ENCODE results near the gene BRD4.
A peak's percentile ranks its signal among the peaks of the same experiment; 100 is the strongest.

BRD4 gene

DNA sequence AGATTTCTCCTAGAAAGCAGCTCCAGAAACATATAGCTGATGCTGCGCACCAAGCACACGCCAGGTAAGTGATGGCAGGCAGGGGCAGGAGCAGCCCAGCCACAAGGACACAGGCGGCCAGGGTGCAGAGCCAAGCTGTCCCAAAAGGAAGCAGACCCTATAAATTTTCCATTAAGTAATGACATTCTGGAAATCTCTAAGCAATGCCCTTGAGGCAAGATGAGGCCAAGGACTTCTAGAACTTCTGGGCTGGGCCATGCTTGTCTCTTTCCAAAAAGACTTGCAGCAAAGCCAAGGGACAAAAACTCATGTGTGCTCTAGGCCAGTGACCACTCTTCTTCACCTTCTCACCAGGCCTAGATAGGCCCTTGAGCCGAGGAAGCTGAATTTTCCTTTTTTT lies 57.9 kb downstream of the BRD4 start:
- Histone ChIP-seq H3K4me1 (ENCODE audit: control insufficient read depth in 5 of 5, insufficient read depth in 5 of 5, low read length in 5 of 5) (peaks cover 8 to 68% (median 65%) of the 10 kb centered on the region in 5 donors), H3K27ac (ENCODE audit: low read depth, low read length) (peak overlapping the region; percentile 9), H3K9me3 (ENCODE audit: control insufficient read depth in 5 of 5, low read length in 5 of 5) (no peaks in the 10 kb centered on the region), H3K4me3 (ENCODE audit: low read depth in 1 of 5, low read length in 5 of 5) (no peak overlapping the region), H3K27me3 (ENCODE audit: control insufficient read depth in 5 of 5, insufficient read depth in 4 of 5, low read length in 5 of 5) (no peaks in the 10 kb centered on the region), H3K36me3 (ENCODE audit: control insufficient read depth in 5 of 5, insufficient read depth in 5 of 5, low read length in 5 of 5) (peaks cover 0 to 34% (median 32%) of the 10 kb centered on the region in 5 donors), H3K9ac (ENCODE audit: low read length in 5 of 5) (peak overlapping the region in 1 of 5 donors; percentile 33)

DNA sequence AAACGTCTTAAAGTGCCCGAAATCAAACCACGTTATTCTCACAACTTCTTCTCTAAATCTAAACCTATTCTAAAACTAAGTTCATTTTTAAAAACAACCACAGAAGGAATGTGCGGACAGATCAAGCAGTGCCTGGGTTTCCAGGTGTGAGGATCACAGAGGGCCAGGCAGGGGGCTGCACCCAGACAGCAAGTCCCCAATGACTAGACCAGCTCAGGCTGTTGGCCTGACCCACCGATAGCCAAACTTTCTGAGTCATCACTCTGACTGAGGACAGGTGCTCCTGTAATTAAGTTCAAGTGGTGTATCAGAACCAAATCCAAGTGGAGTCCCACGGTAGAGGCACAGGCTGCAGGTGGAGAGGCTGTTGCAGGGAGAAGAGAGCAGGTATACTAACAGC lies 62.5 kb downstream of the BRD4 start:
- Histone ChIP-seq H3K27me3 (ENCODE audit: control insufficient read depth in 5 of 5, insufficient read depth in 4 of 5, low read length in 5 of 5) (no peaks in the 10 kb centered on the region), H3K4me1 (ENCODE audit: control insufficient read depth in 5 of 5, insufficient read depth in 5 of 5, low read length in 5 of 5) (peaks cover 16 to 45% (median 44%) of the 10 kb centered on the region in 5 donors), H3K36me3 (ENCODE audit: control insufficient read depth in 5 of 5, insufficient read depth in 5 of 5, low read length in 5 of 5) (peaks cover 0 to 72% (median 59%) of the 10 kb centered on the region in 5 donors), H3K4me3 (ENCODE audit: low read depth in 1 of 5, low read length in 5 of 5) (no peak overlapping the region), H3K9ac (ENCODE audit: low read length in 5 of 5) (no peak overlapping the region), H3K9me3 (ENCODE audit: control insufficient read depth in 5 of 5, low read length in 5 of 5) (no peaks in the 10 kb centered on the region), H3K27ac (ENCODE audit: low read depth, low read length) (no peak overlapping the region)

DNA sequence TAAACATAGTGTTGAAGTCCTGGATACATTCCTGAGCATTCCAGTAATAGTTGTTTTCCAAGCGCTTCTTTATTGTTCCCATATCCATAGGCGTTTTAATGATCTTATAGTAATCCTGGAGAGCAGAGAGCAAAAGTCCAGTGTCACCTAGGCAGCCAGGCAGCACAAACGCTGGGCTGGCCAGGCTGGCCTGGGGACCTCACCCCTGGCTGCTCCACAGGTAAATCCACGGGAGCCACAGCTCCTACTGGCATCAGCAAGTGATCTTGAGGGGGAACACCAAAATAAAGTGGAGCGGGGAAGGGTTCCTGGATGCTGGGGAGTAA lies 63.4 kb downstream of the BRD4 start:
- Histone ChIP-seq H3K9me3 (ENCODE audit: control insufficient read depth in 5 of 5, low read length in 5 of 5) (no peaks in the 10 kb centered on the region), H3K4me1 (ENCODE audit: control insufficient read depth in 5 of 5, insufficient read depth in 5 of 5, low read length in 5 of 5) (peaks cover 12 to 42% (median 42%) of the 10 kb centered on the region in 5 donors), H3K27ac (ENCODE audit: low read depth, low read length) (no peak overlapping the region), H3K27me3 (ENCODE audit: control insufficient read depth in 5 of 5, insufficient read depth in 4 of 5, low read length in 5 of 5) (no peaks in the 10 kb centered on the region), H3K4me3 (ENCODE audit: low read depth in 1 of 5, low read length in 5 of 5) (no peak overlapping the region), H3K36me3 (ENCODE audit: control insufficient read depth in 5 of 5, insufficient read depth in 5 of 5, low read length in 5 of 5) (peaks cover 0 to 81% (median 68%) of the 10 kb centered on the region in 5 donors), H3K9ac (ENCODE audit: low read length in 5 of 5) (no peak overlapping the region)

DNA sequence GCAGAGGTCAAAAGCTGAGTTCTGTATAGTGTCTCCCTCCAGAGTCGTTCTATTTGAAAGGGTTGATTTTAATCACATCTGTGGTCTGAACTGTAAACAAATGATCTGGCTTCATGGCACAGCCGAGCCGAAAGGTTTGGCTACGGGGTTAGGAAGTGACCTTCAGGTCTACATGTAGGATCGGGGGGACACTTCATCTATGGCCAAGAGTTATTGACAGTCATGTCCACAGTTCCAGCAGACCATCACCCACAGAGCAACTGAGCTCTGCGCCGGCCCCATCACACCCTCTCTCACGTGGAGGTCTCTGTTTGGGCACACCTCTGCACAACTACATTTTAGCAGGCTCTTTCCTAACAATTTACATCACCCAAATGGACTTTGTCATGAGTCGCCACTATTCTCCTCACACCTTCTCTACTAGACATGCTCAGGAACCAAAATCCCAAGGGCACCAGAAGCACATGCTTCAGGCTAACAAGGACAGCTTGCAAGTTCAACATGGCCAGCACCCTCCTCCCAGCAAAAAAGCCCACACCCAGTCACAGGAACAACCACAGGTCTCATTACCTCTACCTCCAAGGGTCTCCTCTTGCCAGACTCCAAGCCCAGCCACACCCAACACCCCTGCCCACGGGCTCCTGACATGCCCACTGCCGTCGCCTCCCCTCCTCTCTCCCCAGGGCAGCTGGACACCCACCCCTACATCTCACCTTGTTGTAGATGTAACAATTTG lies 64.0 kb downstream of the BRD4 start:
- no peaks in the 10 kb centered on the region for H3K9me3 ChIP-seq (ENCODE audit: control insufficient read depth in 5 of 5, low read length in 5 of 5)
- no peaks in the 10 kb centered on the region for H3K27me3 ChIP-seq (ENCODE audit: control insufficient read depth in 5 of 5, insufficient read depth in 4 of 5, low read length in 5 of 5)
- no peak overlapping the region for H3K4me3 ChIP-seq (ENCODE audit: low read depth in 1 of 5, low read length in 5 of 5)
- no peak overlapping the region for H3K27ac ChIP-seq (ENCODE audit: low read depth, low read length)
- H3K4me1 ChIP-seq (ENCODE audit: control insufficient read depth in 5 of 5, insufficient read depth in 5 of 5, low read length in 5 of 5) = peaks cover 11 to 37% (median 36%) of the 10 kb centered on the region in 5 donors
- H3K9ac ChIP-seq (ENCODE audit: low read length in 5 of 5) = no peak overlapping the region
- peaks cover 0 to 86% (median 74%) of the 10 kb centered on the region in 5 donors for H3K36me3 ChIP-seq (ENCODE audit: control insufficient read depth in 5 of 5, insufficient read depth in 5 of 5, low read length in 5 of 5)

DNA sequence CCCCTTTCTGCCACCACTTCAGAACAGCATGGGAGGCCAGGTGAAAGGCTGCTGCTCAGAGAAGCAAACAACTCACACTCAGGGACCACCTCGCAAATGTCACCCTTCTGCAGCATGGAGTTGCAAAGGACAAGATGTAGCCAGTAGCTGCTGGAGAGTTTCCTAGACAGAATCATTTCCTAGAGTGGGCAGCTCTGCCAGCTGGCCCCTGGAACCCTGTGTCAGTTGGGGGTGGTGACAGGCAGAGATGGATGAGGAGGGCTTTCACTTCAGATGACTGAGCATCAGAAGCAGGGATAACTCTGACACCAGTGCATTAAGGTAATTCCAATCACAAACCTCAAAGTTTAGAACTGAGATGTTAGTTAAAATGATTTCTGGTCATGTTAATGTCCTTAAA lies 65.7 kb downstream of the BRD4 start:
- no peaks in the 10 kb centered on the region for H3K9me3 ChIP-seq (ENCODE audit: control insufficient read depth in 5 of 5, low read length in 5 of 5)
- H3K36me3 ChIP-seq (ENCODE audit: control insufficient read depth in 5 of 5, insufficient read depth in 5 of 5, low read length in 5 of 5) = peaks cover 0 to 90% (median 77%) of the 10 kb centered on the region in 5 donors
- peak overlapping the region in 1 of 5 donors; percentile 31 for H3K9ac ChIP-seq (ENCODE audit: low read length in 5 of 5)
- peaks cover 11 to 27% (median 26%) of the 10 kb centered on the region in 5 donors for H3K4me1 ChIP-seq (ENCODE audit: control insufficient read depth in 5 of 5, insufficient read depth in 5 of 5, low read length in 5 of 5)
- no peak overlapping the region for H3K4me3 ChIP-seq (ENCODE audit: low read depth in 1 of 5, low read length in 5 of 5)
- H3K27ac ChIP-seq (ENCODE audit: low read depth, low read length) = peak overlapping the region; percentile 43
- H3K27me3 ChIP-seq (ENCODE audit: control insufficient read depth in 5 of 5, insufficient read depth in 4 of 5, low read length in 5 of 5) = no peaks in the 10 kb centered on the region

DNA sequence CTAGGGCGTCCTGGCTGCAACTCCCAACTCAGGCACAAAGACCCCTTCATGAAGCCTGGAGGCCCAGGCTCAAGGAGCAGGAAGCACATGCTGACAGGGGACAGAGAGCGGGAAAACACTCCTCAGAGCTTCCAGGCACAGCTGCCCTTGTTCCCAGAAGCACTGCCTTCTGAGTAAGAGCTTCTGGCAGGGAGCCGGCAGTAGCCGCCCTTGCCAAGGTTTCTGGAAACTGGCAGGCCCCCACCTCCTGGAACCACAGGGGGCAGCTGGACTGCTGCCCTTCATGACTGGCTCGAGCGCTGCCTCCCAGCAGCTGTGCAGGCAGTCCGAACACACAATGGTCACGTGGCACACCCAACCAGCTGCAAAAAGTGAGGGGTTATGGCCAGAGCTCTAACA lies 66.5 kb downstream of the BRD4 start:
- no peaks in the 10 kb centered on the region for H3K27me3 ChIP-seq (ENCODE audit: control insufficient read depth in 5 of 5, insufficient read depth in 4 of 5, low read length in 5 of 5)
- H3K27ac ChIP-seq (ENCODE audit: low read depth, low read length) = peak overlapping the region; percentile 87
- H3K36me3 ChIP-seq (ENCODE audit: control insufficient read depth in 5 of 5, insufficient read depth in 5 of 5, low read length in 5 of 5) = peaks cover 0 to 88% (median 75%) of the 10 kb centered on the region in 5 donors
- no peak overlapping the region for H3K4me3 ChIP-seq (ENCODE audit: low read depth in 1 of 5, low read length in 5 of 5)
- H3K9ac ChIP-seq (ENCODE audit: low read length in 5 of 5) = peak overlapping the region; percentile 34 to 75 (median 53)
- H3K9me3 ChIP-seq (ENCODE audit: control insufficient read depth in 5 of 5, low read length in 5 of 5) = no peaks in the 10 kb centered on the region
- peaks cover 11 to 27% (median 26%) of the 10 kb centered on the region in 5 donors for H3K4me1 ChIP-seq (ENCODE audit: control insufficient read depth in 5 of 5, insufficient read depth in 5 of 5, low read length in 5 of 5)

DNA sequence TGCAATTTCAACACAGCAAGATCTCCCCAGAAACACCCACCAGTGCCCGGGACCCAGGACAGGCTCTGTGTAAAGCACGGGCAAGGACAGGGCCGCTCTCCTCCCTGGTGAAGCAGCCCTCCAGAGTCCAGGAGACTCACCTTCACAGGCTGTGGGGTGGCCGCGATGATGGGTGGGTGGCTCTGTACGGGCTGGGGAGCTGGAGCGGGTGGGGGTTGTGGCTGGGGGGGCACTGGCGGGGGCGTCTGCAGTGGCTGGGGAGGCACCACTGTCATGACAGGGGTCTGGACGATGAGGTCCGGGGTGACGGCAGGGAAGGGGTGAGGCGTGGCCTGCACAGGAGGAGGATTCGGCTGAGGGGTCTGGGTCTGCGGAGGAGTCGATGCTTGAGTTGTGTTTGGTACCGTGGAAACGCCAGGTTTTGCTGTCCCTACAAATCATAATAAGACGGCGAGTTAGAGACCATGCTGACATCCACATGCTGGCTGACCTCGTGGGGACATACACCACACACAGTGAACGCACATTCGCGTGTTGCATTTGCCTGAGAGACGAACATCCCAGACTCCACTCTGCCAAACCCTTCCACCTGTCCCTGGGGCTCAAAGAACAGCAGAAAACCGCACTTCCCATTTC lies 67.0 kb downstream of the BRD4 start:
- no peaks in the 10 kb centered on the region for H3K27me3 ChIP-seq (ENCODE audit: control insufficient read depth in 5 of 5, insufficient read depth in 4 of 5, low read length in 5 of 5)
- H3K36me3 ChIP-seq (ENCODE audit: control insufficient read depth in 5 of 5, insufficient read depth in 5 of 5, low read length in 5 of 5) = peaks cover 0 to 88% (median 75%) of the 10 kb centered on the region in 5 donors
- no peaks in the 10 kb centered on the region for H3K9me3 ChIP-seq (ENCODE audit: control insufficient read depth in 5 of 5, low read length in 5 of 5)
- H3K27ac ChIP-seq (ENCODE audit: low read depth, low read length) = peak overlapping the region; percentile 87
- peak overlapping the region; percentile 34 to 75 (median 53) for H3K9ac ChIP-seq (ENCODE audit: low read length in 5 of 5)
- H3K4me1 ChIP-seq (ENCODE audit: control insufficient read depth in 5 of 5, insufficient read depth in 5 of 5, low read length in 5 of 5) = peaks cover 11 to 27% (median 26%) of the 10 kb centered on the region in 5 donors
- no peak overlapping the region for H3K4me3 ChIP-seq (ENCODE audit: low read depth in 1 of 5, low read length in 5 of 5)

DNA sequence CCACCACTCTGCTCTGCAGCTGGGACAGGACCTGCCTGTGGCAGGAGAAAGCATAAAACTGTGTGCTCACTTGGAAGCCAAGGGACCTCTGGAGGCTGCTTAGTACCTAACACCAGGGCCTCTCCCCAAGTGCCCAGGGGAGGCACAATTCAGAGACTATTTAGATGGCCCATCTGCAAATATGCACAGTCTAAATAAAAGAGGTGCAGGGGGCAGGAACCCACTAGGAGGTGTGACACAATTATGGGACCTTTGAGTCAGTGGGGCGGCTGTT lies 67.5 kb downstream of the BRD4 start:
- H3K9ac ChIP-seq (ENCODE audit: low read length in 5 of 5) = peak overlapping the region in 2 of 5 donors; percentile 6 to 63
- peak overlapping the region; percentile 87 for H3K27ac ChIP-seq (ENCODE audit: low read depth, low read length)

DNA sequence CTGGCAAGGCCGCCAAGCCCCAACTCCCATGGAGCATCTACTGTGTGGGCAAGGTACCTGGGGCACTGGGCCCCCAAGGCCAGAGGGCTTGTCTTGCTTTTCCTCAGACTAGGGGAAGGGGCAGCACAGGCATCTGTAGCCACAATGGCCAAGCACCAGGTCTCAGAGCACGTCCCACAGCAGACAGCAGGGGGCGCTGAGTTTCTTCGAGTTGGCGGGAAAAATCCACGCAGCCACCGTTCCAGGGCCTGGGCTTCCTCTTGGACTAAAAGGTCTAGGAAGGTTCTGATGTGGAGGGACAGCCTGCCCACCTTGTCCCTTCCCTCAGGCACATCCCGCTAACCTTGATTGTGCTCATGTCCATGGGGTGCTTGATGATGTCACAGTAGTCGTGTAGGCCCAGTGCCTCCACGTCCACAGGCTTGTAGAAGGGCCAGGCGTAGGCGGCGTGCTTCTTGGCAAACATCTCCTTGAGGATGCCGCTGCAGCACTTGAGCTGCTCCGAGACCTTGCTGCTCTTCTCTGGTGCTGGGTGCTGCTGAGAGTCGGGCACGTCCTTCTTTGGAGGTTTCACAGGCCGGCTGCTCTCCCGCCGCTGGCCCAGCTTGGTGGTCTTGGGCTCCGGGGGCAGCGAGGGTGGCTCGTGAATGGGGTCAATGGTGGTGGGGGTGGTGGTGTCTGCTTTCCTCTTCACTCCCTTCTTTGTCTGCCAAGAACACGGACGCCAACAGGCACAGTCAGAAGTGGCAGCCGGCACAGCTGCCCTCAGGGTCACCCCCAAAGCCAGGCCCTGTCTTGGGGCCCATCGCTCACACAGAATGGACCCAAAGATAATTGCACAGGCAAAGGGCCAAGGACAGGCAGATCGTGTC lies 68.0 kb downstream of the BRD4 start:
- Histone ChIP-seq H3K27ac (ENCODE audit: low read depth, low read length) (peak overlapping the region; percentile 87), H3K27me3 (ENCODE audit: control insufficient read depth in 5 of 5, insufficient read depth in 4 of 5, low read length in 5 of 5) (no peaks in the 10 kb centered on the region), H3K9me3 (ENCODE audit: control insufficient read depth in 5 of 5, low read length in 5 of 5) (no peaks in the 10 kb centered on the region), H3K4me3 (ENCODE audit: low read depth in 1 of 5, low read length in 5 of 5) (no peak overlapping the region), H3K4me1 (ENCODE audit: control insufficient read depth in 5 of 5, insufficient read depth in 5 of 5, low read length in 5 of 5) (peaks cover 11 to 27% (median 26%) of the 10 kb centered on the region in 5 donors), H3K36me3 (ENCODE audit: control insufficient read depth in 5 of 5, insufficient read depth in 5 of 5, low read length in 5 of 5) (peaks cover 0 to 91% (median 78%) of the 10 kb centered on the region in 5 donors), H3K9ac (ENCODE audit: low read length in 5 of 5) (peak overlapping the region in 2 of 5 donors; percentile 6 to 63)

More for the DNA sequence above, 67.5 kb downstream of the BRD4 start:
- Histone ChIP-seq H3K9me3 (ENCODE audit: control insufficient read depth in 5 of 5, low read length in 5 of 5) (no peaks in the 10 kb centered on the region), H3K36me3 (ENCODE audit: control insufficient read depth in 5 of 5, insufficient read depth in 5 of 5, low read length in 5 of 5) (peaks cover 0 to 88% (median 75%) of the 10 kb centered on the region in 5 donors), H3K27me3 (ENCODE audit: control insufficient read depth in 5 of 5, insufficient read depth in 4 of 5, low read length in 5 of 5) (no peaks in the 10 kb centered on the region), H3K4me3 (ENCODE audit: low read depth in 1 of 5, low read length in 5 of 5) (no peak overlapping the region), H3K4me1 (ENCODE audit: control insufficient read depth in 5 of 5, insufficient read depth in 5 of 5, low read length in 5 of 5) (peaks cover 11 to 27% (median 26%) of the 10 kb centered on the region in 5 donors)

All from subcutaneous abdominal adipose tissue (tissue), 5 donors.